GM12801 (cell line): ENCODE measurements around the gene WDR27.

Source experiments
- CTCF ChIP-seq: IDR thresholded peaks from one replicate; pipeline ENCODE4 v1.5.1; 2011; ENCODE audit warnings: control low read depth; ENCODE audit not compliant: insufficient read length; ENCODE audit errors: extremely low read depth

WDR27 gene

GRCh38 chr6:169575821-169576220 lies 126.0 kb downstream of the WDR27 start:
- no peak for TF ChIP-seq CTCF

GRCh38 chr6:169575365-169575764 lies 126.5 kb downstream of the WDR27 start:
- TF ChIP-seq CTCF, result no peak

GRCh38 chr6:169574420-169574819 lies 127.4 kb downstream of the WDR27 start:
- TF ChIP-seq CTCF, result no peak

GRCh38 chr6:169573883-169574282 lies 127.9 kb downstream of the WDR27 start:
- no peak for TF ChIP-seq CTCF

DNA sequence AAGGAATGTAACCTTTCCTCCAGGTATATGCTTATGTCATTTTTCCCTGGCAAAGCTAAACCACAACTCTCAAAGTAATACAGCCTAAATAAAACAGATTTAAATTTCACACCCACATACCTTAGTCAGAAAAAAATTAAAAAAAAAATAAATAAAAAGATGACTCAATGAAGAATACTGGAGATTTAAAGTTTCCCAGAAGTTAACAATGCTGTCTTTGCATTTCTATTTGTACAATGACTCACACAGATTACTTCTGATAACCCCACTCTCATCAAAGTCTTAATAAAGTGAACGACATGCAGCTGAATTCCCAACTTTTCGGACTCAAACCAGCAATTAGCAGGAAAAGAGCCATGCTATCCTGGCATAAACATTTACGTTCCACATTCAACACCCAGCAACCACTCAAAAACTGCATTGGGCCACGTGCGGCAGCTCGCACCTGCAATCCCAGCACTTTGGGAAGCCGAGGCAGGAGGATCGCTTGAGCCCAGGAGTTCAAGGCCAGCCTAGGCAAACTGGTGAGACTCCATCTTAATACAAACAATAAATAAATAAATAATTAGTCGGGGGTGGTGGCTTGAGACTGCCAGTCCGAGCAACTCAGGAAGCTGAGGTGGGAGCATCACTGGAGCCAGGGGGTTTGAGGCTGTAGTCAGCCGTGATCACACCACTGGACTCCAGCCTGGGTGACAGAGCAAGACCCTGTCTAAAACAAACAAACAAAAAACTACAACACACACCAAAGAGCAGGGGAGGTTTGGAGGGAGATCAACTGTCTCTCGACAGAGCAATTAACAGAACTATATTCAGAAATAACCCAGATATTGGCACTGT lies 130.5 kb downstream of the WDR27 start:
- no peak for TF ChIP-seq CTCF

GRCh38 chr6:169568314-169569087 lies 133.3 kb downstream of the WDR27 start:
- no peak for TF ChIP-seq CTCF

- no peak for TF ChIP-seq CTCF
Observed at GRCh38 chr6:169567819-169568218, 134.0 kb downstream of the WDR27 start.
